NCI-H146 treated with DMSO at 0.1 percent for 48 hours (cell line): ENCODE data around the gene LILRB5.
"Not testable (repeated sequence)": the region's sequence is repeated elsewhere in the genome, so short reads cannot be mapped to it uniquely, and the experiment has no call there.

Experiments used
- DNase-seq: peaks from one replicate; lab custom pipeline; 2025; ENCODE audit not compliant: unreplicated experiment; lab: John Stamatoyannopoulos, UW

The LILRB5 gene

GRCh38 chr19:54217517-54218247, 39.4 kb downstream of the LILRB5 start:
- not testable (repeated sequence) for DNase-seq

DNA sequence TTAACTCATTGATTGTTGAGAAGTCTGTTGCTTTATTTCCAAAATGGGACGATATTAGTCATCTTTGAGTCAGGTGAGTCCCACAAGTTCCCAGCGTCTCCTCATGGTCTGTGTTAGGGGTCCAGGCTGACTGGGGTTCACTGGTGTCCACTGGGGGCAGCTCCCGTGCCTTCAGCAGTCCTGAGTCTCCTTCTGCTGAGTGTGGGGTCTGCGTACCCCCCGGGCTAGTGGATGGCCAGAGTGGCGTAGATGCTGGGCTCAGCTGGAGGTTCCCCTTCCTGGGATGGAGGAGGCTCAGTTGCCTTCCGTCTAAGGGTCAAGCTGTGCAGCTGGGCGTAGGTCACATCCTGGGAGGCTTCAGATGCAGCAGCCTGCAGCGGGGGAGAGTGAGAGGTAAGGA, 40.2 kb downstream of the LILRB5 start:
- no peak for DNase-seq

DNA sequence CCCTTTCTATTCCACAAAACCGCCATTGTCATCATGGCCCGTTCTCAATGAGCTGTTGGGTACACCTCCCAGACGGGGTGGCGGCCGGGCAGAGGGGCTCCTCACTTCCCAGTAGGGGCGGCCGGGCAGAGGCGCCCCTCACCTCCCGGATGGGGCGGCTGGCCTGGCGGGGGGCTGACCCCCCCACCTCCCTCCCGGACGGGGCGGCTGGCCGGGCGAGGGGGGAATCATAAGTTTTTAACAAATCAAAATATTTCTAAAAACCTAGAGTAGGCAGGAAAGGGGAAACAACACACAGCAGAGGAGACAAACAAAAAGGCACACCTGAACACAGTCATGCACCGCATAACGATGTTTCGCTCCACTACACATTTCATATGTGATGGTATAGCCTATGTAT, 42.3 kb downstream of the LILRB5 start:
- DNase-seq, result not testable (repeated sequence)

GRCh38 chr19:54214217-54214616, 42.9 kb downstream of the LILRB5 start:
- not testable (repeated sequence) for DNase-seq

- DNase-seq, result no peak
These were observed 45.8 kb downstream of the LILRB5 start for GRCh38 chr19:54211235-54211634.

DNA sequence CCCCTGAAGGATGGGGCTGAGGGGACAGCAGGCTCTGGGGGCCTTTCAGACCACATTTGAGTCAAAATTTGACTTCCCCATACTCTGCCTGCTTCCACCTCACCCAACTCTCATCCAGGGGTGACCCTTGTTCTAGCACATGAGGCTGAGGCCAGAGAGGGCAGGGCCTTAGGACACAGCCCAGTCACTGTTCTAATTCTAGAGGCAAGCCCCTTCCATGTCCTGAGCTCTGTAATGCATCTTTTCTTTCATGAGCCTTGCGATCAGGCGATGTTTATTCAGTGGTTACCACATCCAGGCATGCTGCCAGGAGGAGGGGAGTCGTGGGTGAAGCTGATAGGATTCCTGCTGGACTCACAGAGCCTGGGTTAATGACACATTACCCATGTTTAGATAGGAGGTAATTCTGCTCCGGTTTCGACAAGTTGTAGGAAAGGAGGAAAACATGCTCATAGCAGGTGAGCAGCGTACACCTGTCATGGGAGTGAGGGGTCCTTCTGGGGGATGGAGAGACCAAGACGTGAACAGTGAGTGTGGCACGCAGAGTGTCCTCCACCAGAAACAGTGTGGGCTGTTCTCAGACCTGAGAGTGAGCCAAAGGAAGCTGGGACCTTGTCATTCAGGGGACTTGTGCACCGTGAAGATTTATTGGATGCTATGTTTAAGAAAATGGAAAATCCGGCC, 47.1 kb downstream of the LILRB5 start:
- peak; percentile 83 for DNase-seq

DNA sequence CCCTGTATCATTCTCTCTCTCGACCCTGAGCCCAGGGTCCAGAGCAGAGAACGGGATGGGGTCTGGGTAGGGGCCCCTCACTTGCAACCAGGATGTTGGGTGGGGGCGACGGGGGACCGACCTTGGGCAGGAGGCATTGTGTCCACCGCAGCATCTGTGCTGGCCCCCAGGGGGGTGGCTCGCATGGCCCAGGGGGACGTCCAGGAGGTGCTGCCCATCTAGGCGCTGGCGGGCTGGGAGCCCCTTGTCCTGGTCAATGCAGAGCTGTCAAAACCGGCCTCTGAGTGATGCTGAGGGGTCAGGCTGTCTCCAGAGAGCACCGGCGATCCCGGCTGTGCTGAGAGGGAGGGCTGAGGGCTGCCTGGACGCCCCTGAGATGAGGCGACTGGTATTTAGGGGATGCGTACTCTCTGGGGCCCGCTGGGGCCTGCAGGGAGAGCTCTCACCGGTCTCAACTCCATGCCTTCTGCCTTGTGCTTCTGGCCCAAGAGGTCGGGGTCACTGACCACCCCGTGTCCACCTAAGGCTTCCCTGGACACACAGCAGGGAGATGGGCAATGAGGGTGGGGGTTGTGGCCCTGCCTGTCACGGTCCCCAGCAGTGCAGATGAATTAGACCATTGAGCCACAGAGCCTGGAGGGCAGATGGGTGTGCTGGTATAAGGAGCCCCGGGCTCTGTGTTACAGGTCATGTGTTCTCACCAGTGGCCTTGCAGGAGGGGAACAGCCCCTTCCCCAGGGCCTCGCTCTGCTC, 47.8 kb downstream of the LILRB5 start:
- no peak for DNase-seq

- no peak for DNase-seq
These were observed 48.4 kb downstream of the LILRB5 start for GRCh38 chr19:54208784-54209057.

DNA sequence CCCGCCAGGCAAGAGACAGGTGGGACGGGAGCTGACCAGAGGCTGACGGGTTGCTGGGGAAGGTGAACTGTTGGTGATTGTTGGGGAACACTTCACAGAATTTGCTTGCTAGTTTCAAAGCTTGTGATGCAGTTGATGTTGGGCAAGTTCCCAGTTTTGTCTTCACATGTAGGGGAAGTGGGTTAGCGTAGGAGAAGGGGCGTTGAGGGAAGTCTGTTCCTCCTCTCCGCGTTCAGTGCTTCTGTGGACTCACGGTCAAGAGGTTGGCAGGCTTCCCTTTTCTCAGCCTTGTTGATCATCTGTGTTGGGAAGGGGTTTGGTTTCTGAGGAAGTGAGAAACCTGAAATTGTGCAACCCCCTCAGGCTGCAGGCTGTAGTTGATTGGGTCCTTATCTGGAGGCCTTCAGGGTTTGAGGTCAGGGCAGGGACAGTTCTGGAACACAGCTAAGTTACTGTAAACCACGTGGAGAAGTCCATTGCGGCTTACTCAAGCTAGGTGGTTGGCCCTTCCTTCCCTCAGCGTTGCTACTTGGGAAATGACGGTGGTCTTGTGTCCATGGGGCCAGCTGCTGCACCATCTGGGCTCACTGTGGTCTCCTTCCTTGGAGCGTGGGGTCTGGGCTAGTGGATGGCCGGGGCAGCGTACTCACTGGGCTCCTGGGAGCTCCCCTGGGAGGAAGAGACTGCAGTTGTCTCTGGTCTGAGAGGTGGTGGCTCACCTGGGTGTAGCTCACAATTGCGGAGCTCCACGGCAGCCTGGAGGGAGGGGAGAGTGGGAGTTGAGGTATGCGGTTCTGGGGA, 48.9 kb downstream of the LILRB5 start:
- DNase-seq, result no peak

DNA sequence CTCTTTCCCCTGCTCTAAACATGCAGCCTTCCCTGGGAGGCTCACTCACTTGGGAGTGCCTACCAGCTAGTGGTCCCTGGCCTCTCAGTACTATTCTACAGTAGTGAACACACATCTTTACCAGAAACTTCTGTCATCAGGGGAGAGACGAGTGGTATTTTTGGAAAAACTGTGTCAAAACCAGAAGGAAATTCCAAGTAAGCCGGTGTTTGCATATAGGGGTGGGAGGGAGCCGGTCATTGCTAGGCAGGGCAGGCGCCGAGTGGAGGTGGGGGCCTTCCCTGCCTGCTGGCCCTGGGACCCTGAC, 49.4 kb downstream of the LILRB5 start:
- DNase-seq, result no peak

DNA sequence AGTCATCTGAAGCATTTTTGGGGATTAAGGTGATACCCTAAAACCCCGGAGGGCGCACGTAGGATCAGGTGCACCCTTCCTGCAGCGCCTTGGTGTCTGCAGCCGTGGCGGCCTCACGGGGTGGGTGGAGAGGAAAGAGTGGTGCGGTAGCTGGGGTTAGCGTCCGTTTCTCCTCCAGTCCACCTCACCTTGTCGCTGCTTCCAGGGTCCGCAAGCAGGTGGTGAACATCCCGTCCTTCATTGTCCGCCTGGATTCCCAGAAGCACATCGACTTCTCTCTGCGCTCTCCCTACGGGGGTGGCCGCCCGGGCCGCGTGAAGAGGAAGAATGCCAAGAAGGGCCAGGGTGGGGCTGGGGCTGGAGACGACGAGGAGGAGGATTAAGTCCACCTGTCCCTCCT, 49.9 kb downstream of the LILRB5 start:
- DNase-seq, result not testable (repeated sequence)

GRCh38 chr19:54206831-54207177, 50.3 kb downstream of the LILRB5 start:
- no peak for DNase-seq

GRCh38 chr19:54206030-54206830, 50.8 kb downstream of the LILRB5 start:
- DNase-seq, result no peak

GRCh38 chr19:54204767-54205468, 52.2 kb downstream of the LILRB5 start:
- no peak for DNase-seq

GRCh38 chr19:54203151-54203611, 53.9 kb downstream of the LILRB5 start:
- no peak for DNase-seq

GRCh38 chr19:54201980-54202379, 55.1 kb downstream of the LILRB5 start:
- DNase-seq, result no peak

DNA sequence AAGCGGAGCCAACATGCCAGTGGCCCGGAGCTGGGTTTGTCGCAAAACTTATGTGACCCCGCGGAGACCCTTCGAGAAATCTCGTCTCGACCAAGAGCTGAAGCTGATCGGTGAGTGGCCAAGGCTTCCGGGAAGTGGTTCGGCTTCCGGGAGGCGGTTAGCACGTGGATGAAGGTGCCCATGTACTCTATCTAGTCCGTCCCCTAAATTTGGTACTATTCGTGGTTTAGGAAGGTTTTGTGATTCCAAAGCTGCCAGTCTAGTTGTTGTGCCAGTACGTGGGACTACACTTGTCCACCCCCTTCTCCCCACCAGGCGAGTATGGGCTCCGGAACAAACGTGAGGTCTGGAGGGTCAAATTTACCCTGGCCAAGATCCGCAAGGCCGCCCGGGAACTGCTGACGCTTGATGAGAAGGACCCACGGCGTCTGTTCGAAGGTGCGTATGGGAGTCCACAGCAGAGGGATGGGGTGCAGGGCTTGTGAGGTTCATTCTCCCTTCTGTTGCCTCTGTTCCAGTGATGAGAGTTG, 55.8 kb downstream of the LILRB5 start:
- DNase-seq, result no peak
